Measurements from ENCODE around the gene GDPD5. TPM values are rescaled to one million over a fixed set of nuclear protein-coding genes. Genes with fewer than 3 reads are reported as not detected.
A peak's percentile ranks its signal among the peaks of the same experiment; 100 is the strongest.

The GDPD5 gene
- total and polyA plus RNA-seq, 9 of the 15 experiments (the other 6 are each of a cell fraction or from before 2014, with no cell fraction given) = 0.32 to 27.3 (median 8.0) TPM

GRCh38 chr11:75536786-75537641, 11.3 kb upstream of the GDPD5 start (continued):
- TF ChIP-seq HDAC1 (IDR thresholded peaks at IDR 0.05) = no peak

DNA sequence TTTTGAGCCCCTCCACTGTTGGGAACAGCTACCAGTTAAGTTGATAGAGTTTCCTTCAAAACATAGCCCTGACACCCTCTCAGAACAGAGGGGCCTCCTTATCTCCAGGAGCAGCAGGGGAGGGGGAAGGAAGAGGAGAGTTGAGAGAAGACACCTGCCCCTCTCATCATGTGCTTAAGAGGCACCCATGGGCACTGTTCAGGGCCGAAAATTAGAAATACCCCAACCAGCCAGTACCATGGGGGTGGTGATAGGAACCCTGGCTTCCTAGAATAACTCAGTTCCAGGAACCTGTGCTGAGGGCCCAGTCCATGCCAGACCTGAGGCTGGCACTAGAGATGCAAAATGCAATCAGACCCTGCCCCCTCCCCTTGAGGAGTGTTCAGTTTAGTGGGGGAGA, 9.3 kb upstream of the GDPD5 start:
- Histone ChIP-seq H3K9me3 (replicated peaks; ENCODE audit: control insufficient read depth, insufficient read depth, low read depth, low read length) (0 out of 2 replicates have a peak, but pooled peaks cover 3% of the 10 kb centered on the region), H3K9me1 (ENCODE audit: control insufficient read depth, insufficient read depth, low read length) (no peaks in the 10 kb centered on the region), H4K20me1 (replicated peaks; ENCODE audit: control insufficient read depth, insufficient read depth, low read length) (no peaks in the 10 kb centered on the region), H3K4me3 (no peak overlapping the region), H3K27ac (ENCODE audit: extremely low read depth, low read depth, low read length) (peak overlapping the region; percentile 96), H3K27me3 (ENCODE audit: control insufficient read depth in 2 of 2, insufficient read depth in 2 of 2, low read length in 2 of 2) (no peaks in the 10 kb centered on the region), H3K79me2 (ENCODE audit: control insufficient read depth, insufficient read depth, low read length) (no peaks in the 10 kb centered on the region), H2AFZ (ENCODE audit: low read depth, low read length) (peak overlapping the region; percentile 89), H3K36me3 (ENCODE audit: control insufficient read depth, insufficient read depth, low read length) (no peaks in the 10 kb centered on the region), H3K4me1 (replicated peaks in 1 of 2; ENCODE audit: control insufficient read depth in 2 of 2, insufficient read depth in 2 of 2, low read length in 2 of 2) (peaks cover 66 to 68% of the 10 kb centered on the region in 2 experiments), H3K4me2 (ENCODE audit: insufficient read depth, low read length) (peak overlapping the region; percentile 82), H3K9ac (ENCODE audit: insufficient read depth in 1 of 2, low read depth in 2 of 2, low read length in 2 of 2) (peak overlapping the region; percentile 21 to 81; a peak in 3 of 4 replicates)
- CTCF ChIA-PET (ENCODE audit: low intra/inter-chr PET ratio) = interaction anchor here (4.0 kb wide), 1 partner anchor 90 kb away, joined by 58 read pairs; no protein-coding TSS in a partner anchor
- POLR2A ChIA-PET = interaction anchor here (0.6 to 1.8 kb wide), 15 partner anchors 8 to 277 kb away, joined by 3 to 14 read pairs (median 4); partner anchors contain the start of genes RPS3 and SERPINH1
- intact Hi-C loops (cut with micrococcal nuclease) (no loop called here), in situ Hi-C loops (cut with MboI) (no loop called here)
- BruUV-seq (replicated peaks) = no TSS peak
- DNase-seq (ENCODE audit: extremely low read depth in 1 of 4, low spot score in 3 of 4) = peak; percentile 50 to 85 (median 68)
- no peak for FAIRE-seq
- 0% methylated on average over 1 of the region's 1 CpG for WGBS (ENCODE audit: insufficient coverage, low coverage, missing lambda C conversion rate)
- ATAC-seq = peak; percentile 67
- TF ChIP-seq CBFA2T3 (IDR thresholded peaks at IDR 0.05) (peak; percentile 82), TCF3 (CRISPR knock-in tag; IDR thresholded peaks at IDR 0.05) (peak; percentile 36; the same call in 1 of the 2 replicates), SIN3A (IDR thresholded peaks at IDR 0.05; ENCODE audit: borderline replicate concordance in 2 of 2, control insufficient read depth in 1 of 2, low read depth in 2 of 2, low read length in 2 of 2) (no peak), DMBX1 (CRISPR knock-in tag; IDR thresholded peaks at IDR 0.05; ENCODE audit: borderline replicate concordance) (peak; percentile 59; the same call in 1 of the 2 replicates), ZNF197 (CRISPR knock-in tag; IDR thresholded peaks at IDR 0.05; ENCODE audit: low read depth) (0 out of 2 replicates have a peak, but pooled peaks have one; percentile 1), CBFA2T2 (conservative IDR thresholded peaks at IDR 0.05) (peak; percentile 77), TEAD1 (CRISPR knock-in tag; IDR thresholded peaks at IDR 0.05) (no peak)
- TF ChIP-seq, protein P1, sequence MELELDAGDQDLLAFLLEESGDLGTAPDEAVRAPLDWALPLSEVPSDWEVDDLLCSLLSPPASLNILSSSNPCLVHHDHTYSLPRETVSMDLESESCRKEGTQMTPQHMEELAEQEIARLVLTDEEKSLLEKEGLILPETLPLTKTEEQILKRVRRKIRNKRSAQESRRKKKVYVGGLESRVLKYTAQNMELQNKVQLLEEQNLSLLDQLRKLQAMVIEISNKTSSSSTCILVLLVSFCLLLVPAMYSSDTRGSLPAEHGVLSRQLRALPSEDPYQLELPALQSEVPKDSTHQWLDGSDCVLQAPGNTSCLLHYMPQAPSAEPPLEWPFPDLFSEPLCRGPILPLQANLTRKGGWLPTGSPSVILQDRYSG (tag; conservative IDR thresholded peaks at IDR 0.05; ENCODE audit: low read depth) = 0 out of 2 replicates have a peak, but pooled peaks have one; percentile 36
- TF ChIP-seq, protein P2, sequence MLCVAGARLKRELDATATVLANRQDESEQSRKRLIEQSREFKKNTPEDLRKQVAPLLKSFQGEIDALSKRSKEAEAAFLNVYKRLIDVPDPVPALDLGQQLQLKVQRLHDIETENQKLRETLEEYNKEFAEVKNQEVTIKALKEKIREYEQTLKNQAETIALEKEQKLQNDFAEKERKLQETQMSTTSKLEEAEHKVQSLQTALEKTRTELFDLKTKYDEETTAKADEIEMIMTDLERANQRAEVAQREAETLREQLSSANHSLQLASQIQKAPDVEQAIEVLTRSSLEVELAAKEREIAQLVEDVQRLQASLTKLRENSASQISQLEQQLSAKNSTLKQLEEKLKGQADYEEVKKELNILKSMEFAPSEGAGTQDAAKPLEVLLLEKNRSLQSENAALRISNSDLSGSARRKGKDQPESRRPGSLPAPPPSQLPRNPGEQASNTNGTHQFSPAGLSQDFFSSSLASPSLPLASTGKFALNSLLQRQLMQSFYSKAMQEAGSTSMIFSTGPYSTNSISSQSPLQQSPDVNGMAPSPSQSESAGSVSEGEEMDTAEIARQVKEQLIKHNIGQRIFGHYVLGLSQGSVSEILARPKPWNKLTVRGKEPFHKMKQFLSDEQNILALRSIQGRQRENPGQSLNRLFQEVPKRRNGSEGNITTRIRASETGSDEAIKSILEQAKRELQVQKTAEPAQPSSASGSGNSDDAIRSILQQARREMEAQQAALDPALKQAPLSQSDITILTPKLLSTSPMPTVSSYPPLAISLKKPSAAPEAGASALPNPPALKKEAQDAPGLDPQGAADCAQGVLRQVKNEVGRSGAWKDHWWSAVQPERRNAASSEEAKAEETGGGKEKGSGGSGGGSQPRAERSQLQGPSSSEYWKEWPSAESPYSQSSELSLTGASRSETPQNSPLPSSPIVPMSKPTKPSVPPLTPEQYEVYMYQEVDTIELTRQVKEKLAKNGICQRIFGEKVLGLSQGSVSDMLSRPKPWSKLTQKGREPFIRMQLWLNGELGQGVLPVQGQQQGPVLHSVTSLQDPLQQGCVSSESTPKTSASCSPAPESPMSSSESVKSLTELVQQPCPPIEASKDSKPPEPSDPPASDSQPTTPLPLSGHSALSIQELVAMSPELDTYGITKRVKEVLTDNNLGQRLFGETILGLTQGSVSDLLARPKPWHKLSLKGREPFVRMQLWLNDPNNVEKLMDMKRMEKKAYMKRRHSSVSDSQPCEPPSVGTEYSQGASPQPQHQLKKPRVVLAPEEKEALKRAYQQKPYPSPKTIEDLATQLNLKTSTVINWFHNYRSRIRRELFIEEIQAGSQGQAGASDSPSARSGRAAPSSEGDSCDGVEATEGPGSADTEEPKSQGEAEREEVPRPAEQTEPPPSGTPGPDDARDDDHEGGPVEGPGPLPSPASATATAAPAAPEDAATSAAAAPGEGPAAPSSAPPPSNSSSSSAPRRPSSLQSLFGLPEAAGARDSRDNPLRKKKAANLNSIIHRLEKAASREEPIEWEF (CRISPR knock-in tag; IDR thresholded peaks at IDR 0.05) = peak; percentile 63; the same call in 1 of the 2 replicates
